ENCODE data around the gene EIF3K.
A peak's percentile ranks its signal among the peaks of the same experiment; 100 is the strongest.
"Not testable (repeated sequence)": the region's sequence is repeated elsewhere in the genome, so short reads cannot be mapped to it uniquely, and the experiment has no call there.

EIF3K gene

DNA sequence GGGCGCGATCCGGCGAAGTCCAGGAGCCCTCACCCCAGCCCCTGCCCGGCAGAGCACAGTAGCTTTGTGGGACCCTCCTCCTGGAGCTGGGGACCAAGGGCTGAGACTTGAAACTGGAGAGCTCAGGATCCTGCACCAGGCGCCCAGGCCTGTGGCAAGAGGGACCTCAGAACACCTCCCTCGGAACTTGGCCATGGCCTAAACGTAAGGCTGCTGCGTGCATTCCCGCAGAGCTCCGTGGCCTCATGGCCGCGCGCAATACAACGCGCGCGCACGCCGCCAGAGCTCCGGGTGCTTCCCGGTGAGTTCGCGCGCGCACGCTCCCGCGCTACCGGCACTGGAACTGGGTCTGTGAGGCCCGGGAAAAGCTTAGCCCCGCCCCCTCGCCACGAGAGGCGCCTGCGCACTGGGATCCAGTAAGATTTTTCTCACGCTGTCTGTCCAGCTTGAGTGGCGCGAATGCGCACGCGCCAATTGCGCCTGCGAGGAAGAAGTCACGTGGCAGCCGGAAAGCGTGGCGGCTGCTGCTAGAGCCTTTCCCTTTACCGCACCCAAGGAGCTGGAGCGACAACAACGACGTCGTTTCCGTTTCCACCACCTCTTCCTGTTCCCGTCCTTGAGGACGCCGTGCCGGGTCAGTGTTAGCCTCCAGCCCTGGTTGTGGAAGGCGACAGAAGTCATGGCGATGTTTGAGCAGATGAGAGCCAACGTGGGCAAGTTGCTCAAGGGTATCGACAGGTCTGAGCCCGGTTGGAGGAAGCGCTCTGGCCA, at the start of gene EIF3K:
Gene EIF3K, plus strand, starts transcription at position 599 of the 771 bp plus-strand sequence. Its CDS starts 81 bp downstream, at position 680.
- DNase-seq = peak; percentile 98 to 99

GRCh38 chr19:38569368-38569983, 49.5 kb upstream of the EIF3K start:
- no peak for DNase-seq

- DNase-seq = no peak
Observed at GRCh38 chr19:38571682-38572081, 47.3 kb upstream of the EIF3K start.

DNA sequence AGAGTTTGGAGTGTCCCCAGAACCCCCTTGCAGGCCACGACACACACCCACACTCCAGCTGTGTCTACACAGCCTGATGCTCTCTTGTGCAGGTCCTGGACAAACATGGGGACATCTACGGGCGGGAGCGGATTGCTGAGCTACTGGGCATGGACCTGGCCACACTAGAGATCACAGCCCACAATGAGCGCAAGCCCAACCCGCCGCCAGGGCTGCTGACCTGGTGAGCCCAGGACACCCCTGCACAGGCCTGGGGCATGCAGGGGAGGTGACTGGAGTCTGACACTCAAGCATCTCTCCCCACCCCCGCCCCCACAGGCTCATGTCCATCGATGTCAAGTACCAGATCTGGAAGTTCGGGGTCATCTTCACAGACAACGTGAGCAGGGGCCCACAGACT, 41.2 kb upstream of the EIF3K start:
- DNase-seq = no peak

DNA sequence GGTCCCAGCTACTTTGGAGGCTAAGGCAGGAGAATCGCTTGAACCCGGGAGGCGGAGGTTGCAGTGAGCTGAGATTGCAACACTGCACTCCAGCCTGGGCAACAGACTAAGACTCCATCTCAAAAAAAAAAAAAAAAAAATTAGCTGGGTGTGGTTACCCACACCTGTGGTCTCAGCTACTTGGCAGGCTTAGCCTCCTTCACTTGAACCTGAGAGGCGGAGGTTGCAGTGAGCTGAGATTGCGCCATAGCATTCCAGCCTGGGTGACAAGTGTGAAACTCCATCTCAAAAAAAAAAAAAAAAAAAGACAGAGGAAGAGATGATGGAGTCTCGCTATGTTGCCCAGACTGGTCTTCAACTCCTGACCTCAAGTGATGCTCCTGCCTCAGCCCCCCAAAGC, 39.7 kb upstream of the EIF3K start:
- not testable (repeated sequence) for DNase-seq

DNA sequence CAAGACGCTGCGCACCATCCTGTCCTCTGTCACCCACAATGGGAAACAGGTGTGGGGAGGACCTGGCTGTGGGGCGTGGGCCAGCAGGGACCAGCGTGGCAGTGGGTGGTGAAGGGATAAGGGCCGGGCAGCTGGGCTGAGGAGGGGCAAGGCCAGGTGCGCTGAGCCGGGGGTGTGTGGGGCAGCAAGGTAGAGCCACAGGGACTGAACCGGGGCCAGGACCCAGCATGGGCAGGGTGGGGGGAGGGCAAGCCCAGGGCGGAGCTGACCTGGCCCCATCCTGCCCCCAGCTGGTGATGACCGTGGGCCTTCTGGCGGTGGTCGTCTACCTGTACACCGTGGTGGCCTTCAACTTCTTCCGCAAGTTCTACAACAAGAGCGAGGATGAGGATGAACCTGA, 38.9 kb upstream of the EIF3K start:
- DNase-seq = no peak

GRCh38 chr19:38583219-38583984, 35.6 kb upstream of the EIF3K start:
- no peak for DNase-seq

GRCh38 chr19:38583985-38584305, 35.0 kb upstream of the EIF3K start:
- no peak for DNase-seq

GRCh38 chr19:38587562-38587961, 31.4 kb upstream of the EIF3K start:
- DNase-seq = no peak

- DNase-seq = no peak
Observed at GRCh38 chr19:38588041-38588440, 30.9 kb upstream of the EIF3K start.

- no peak for DNase-seq
Observed at GRCh38 chr19:38592940-38593339, 26.0 kb upstream of the EIF3K start.

DNA sequence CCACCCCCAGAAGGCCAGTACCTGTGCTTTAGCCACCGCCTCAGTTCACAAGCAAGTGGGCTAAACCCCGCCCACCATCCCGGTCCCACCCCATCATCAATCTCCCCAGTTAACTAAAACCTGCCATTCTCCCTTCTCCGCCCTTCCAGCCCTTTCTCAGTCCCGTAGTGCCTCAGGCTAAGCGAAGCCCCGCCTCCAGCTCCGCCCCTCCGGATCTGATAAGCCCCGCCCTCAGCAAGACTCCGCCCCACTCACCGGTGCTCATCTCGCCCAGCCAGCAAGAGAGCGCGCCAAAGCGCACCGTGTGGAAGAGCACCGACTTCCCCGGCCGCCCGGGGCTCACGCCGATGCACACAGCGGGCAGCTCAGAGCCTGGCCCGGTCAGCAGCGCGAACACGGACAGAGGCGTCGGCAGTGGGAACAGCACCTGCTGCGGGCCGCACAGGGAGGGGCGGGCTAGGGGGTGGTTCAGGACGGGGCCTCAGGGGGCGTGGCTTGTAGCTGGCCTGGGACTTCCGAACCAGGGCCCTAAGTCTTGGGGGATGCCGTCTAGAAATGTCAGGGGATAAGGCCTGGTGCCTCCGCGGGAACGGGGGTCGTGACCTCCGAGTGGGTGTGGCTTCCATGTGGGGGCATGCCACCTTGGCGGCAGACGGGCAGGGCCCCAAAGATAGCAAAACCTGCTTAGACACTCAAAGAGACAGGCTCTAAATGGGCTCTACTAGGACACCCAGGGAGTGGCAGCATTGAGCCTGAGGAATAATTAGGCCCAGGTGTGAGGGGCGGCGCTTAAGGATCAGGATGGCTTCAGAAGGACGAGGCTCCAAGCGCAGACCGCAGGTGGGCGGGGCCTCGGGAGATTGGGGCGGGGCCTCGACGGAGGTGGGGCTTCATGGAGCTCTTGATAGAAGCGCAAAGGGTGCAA, 22.7 kb upstream of the EIF3K start:
- peak; percentile 64 to 65 for DNase-seq

DNA sequence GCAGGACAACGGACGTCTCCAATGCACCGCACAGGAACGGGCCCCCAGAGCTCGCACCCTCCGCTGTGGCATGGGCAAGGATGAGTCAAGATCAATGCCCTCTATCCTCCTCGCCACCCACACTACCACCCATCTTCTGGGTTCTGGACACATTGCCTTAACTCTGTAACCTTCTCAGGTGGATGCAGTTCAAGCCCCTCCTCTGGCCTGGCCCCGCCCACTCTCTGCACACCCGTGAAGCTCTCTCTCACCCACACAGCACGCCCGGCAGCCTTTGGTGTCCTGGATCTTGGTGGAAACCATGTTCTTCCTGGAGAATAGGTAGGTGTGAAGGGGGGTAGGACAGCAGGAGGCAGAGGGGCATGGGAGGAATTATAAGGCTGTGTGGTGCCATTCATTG, 21.9 kb upstream of the EIF3K start:
- no peak for DNase-seq

- no peak for DNase-seq
Observed at GRCh38 chr19:38599722-38600121, 19.3 kb upstream of the EIF3K start.

- DNase-seq = not testable (repeated sequence)
Observed at GRCh38 chr19:38602856-38603255, 16.1 kb upstream of the EIF3K start.

DNA sequence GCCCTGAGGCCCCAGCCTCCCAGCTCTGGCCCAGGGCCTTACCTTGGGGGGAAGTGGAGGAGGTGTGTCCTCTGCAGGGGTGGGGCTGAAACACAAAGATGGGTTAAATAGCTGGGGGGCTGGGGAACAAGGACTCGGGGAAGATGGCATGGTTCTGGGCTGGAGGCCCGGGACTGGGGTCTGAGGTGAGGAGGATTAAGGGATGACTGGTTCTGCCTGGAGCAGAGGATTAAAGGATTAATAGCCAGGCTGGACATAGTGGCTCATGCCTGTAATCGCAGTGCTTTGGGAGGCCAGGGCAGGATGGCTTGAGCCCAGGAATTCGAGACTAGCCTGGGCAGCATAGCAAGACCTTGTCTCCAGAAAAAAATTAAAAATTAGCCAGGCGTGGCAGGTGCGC, 12.9 kb upstream of the EIF3K start:
- no peak for DNase-seq

- no peak for DNase-seq
Observed at GRCh38 chr19:38614289-38614688, 4.7 kb upstream of the EIF3K start.

DNA sequence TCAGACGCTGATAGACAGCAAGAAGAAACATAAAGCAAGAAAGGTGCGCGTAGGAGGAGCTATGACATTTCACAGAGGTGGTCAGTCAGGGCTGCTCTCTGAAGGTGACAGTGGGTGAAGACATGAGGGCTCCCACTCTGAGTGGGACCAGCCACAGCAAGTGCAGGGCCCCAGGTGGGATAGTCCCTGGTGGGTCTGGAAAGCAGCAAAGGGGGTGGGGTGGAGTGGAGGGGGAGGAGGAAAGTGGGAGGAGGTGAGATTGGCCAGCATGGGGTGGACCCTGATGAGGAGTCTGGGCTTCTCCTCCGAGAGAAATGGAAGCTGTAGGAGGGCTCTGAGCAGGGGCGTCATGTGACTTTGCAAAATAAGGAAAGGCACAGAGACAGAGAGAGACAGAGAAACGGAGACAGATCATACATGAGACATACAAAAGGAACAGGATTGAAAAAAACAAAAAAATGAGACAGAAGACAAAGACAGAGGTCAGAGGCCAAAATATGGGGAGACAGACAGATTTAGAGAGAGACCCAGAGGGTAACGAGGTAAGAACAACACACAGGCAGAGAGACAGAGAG, 3.9 kb upstream of the EIF3K start:
- DNase-seq = no peak

- no peak for DNase-seq
Observed at GRCh38 chr19:38616265-38616664, 2.7 kb upstream of the EIF3K start.

DNA sequence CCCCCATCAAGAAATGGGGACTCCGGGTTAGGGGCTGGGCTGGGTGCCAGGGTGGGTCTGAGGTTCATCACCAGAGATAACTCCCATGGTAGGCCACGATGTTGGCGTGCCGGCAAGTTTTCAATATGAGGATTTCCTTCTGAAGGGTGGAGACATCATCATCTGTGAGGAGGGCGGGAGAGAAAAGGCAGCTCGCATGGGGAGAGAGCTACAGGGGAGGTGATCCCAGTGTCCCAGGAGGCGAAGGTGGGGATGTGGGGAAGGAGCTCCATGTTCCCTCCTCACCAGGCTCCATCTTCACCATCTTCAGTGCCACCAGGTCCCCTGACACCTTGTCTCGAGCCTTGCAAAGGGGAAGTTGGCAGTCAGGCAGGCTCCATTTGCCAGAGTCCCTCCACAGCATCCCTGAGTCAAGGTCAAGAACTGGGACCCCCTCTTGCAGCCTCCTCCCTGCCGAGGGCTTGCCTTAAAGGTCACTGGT, 1.7 kb upstream of the EIF3K start:
- DNase-seq = no peak

DNA sequence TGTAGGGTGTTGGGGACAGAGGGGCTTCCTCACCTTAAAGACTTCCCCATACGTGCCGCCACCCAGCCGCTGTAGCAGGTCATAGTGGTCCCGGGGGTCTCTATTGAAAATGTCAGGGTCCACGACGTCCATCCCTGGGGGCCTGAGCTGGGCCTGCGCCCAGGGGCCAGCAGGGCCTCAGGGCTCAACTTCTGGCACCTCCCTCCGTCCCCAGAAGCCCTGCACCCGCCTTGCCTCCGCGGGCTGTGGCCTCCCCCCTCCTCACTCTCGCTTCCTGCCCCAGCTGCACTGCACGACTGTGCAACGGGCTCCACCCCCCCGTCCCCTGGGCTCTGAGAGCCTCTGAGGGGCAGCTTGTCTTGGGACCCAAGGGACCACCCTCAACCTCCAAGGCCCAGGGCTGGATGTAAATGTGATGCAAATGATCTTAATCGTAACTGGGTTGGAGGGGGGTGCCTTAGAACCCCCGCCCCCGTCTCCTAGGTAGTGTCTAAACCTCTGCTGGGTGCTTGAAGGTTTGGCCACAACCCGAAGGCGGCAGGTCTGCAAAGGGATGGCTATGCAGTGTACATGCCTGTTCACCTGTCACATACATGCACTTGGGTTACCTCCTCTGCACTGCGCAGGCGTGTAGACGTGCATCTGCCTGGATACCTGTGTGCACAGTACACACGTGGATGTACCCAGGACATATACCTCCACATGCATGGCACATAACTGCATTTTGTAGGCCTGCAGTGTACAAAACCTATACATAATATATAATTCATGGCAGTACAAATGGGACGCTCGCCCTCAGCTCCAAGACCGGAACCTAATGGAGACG, 1.0 kb upstream of the EIF3K start, which contains the start of gene MAP4K1:
Gene MAP4K1, minus strand, starts transcription at position 190 of the 826 bp plus-strand sequence. Its CDS starts 58 bp downstream, at position 132.
- DNase-seq = peak in 1 of 2 experiments; percentile 26
